CD4-positive, alpha-beta T cell (primary cell): ENCODE measurements around the gene SEMA4D. TPM values are rescaled to one million over a fixed set of nuclear protein-coding genes. Genes with fewer than 3 reads are reported as not detected.

Experiments
- ATAC-seq: fragments of 200-7000 bp; cut with Tn5 transposase; one replicate; pipeline ENCODE4 v1.10.0; 2022; ENCODE audit warnings: mild to moderate bottlenecking; ENCODE audit not compliant: poor library complexity
- CTCF ChIA-PET: fragments of 350-600 bp; sonication (Branson Sonifier 250); formaldehyde crosslinking; loops from one replicate; lab custom pipeline; 2021; ENCODE audit warnings: antibody characterized with exemption, inconsistent platforms; lab: Charles Lee
- POLR2A ChIA-PET: fragments of 350-600 bp; sonication (Branson Sonifier 250); formaldehyde crosslinking; loops from one replicate; lab custom pipeline; 2021; ENCODE audit warnings: antibody characterized with exemption, inconsistent platforms; lab: Charles Lee
- DNase-seq, 14 experiments: peaks; one replicate each; pipeline ENCODE4 v3.0.0-alpha.2; 2013 to 2020; ENCODE audit warnings: mixed read lengths in 2 of 14
- H3K27ac ChIP-seq, 2 donors: one replicate each; pipeline versions ENCODE4 v1.5.1 to v1.7.0; 2013; ENCODE audit warnings: low read length in 2 of 2, low read depth in 1 of 2, mild to moderate bottlenecking in 1 of 2
- H3K27me3 ChIP-seq, 2 experiments: 1 replicate in 1 of 2; 2 replicates in 1 of 2; pipeline versions ENCODE4 v1.6.1 to v1.7.0; 2013; ENCODE audit warnings: low read length in 2 of 2, control low read depth in 1 of 2, mild to moderate bottlenecking in 1 of 2, moderate library complexity in 1 of 2; ENCODE audit not compliant: insufficient read depth in 2 of 2, control insufficient read depth in 1 of 2
- H3K36me3 ChIP-seq: one replicate; pipeline ENCODE4 v1.6.1; 2013; ENCODE audit warnings: low read length, control low read depth; ENCODE audit not compliant: insufficient read depth
- H3K4me1 ChIP-seq: one replicate; pipeline ENCODE4 v1.6.1; 2013; ENCODE audit warnings: low read length, control low read depth; ENCODE audit not compliant: insufficient read depth
- H3K4me3 ChIP-seq: one replicate; pipeline ENCODE4 v1.5.1; 2013; ENCODE audit warnings: mild to moderate bottlenecking, low read length, moderate library complexity
- H3K9me3 ChIP-seq, 2 experiments: 1 replicate in 1 of 2; 2 replicates in 1 of 2; pipeline versions ENCODE4 v1.6.1 to v1.7.0; 2013; ENCODE audit warnings: low read length in 2 of 2, mild to moderate bottlenecking in 2 of 2, control low read depth in 1 of 2, moderate library complexity in 1 of 2; ENCODE audit not compliant: control insufficient read depth in 1 of 2, insufficient read depth in 1 of 2
- H3K27ac Mint-ChIP-seq: one replicate; pipeline ENCODE4 v1.8.0; 2020; ENCODE audit warnings: mixed read lengths
- H3K27me3 Mint-ChIP-seq: one replicate; pipeline ENCODE4 v1.8.0; 2021; ENCODE audit warnings: mixed read lengths
- H3K36me3 Mint-ChIP-seq: one replicate; pipeline ENCODE4 v1.8.0; 2021; ENCODE audit warnings: low read depth, mixed read lengths
- H3K4me1 Mint-ChIP-seq: one replicate; pipeline ENCODE4 v1.8.0; 2021; ENCODE audit warnings: low read depth, mixed read lengths
- H3K4me3 Mint-ChIP-seq: one replicate; pipeline ENCODE4 v1.8.0; 2020; ENCODE audit warnings: mild to moderate bottlenecking, mixed read lengths
- H3K9me3 Mint-ChIP-seq: one replicate; pipeline ENCODE4 v1.8.0; 2020; ENCODE audit warnings: mixed read lengths
- CTCF ChIP-seq: fragments of 200-600 bp; IDR thresholded peaks from one replicate; pipeline ENCODE4 v1.8.0; 2022; ENCODE audit warnings: antibody characterized with exemption, mild to moderate bottlenecking
- intact Hi-C, 2 experiments: fragments of 100-400 bp; cut with DNase I in 1 of 2; cut with micrococcal nuclease in 1 of 2; formaldehyde crosslinking; loops; one replicate each; pipeline versions ENCODE4 v1.15.1 to v1.9.0; 2023 to 2025; cut with DNase I, micrococcal nuclease
- total RNA-seq, 174 experiments: library from RNA in 2 of 174; stranded (reverse) in 2 of 174; gene quantifications; one replicate each; pipeline ENCODE4 v1.2.3 and lab custom pipeline; 2021 to 2026

SEMA4D gene
- total RNA-seq, 2 experiments from 2014 or later = 399 to 430 TPM

DNA sequence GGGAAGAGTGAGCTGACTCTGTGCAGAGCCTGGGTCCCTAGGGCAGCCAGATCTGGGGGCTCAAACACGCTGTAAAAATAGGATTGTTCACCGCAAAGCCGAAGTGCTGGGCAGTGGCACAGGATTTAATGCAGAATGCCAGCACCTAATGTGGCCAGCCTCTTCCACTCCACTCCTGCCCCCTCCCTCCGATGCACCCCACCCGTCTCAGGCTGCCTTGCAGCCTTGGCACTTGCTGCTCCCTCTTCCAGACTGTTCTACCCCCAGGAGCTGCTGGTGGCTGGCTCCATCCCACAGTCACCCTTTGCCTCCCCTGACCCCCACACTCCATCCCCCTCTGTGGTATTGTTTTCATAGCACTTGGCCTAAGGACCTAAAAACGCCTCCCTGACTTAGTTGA lies 86.2 kb downstream of the SEMA4D start:
- ATAC-seq (no peak), DNase-seq (no peak)
- peaks cover 97% of the 10 kb centered on the region for H3K4me1 Mint-ChIP-seq
- ChIA-PET CTCF (no interaction called here), POLR2A (no interaction called here)
- peaks cover 0 to 7% of the 10 kb centered on the region in 2 experiments for H3K9me3 ChIP-seq
- intact Hi-C loops = no loop called here
- H3K4me3 Mint-ChIP-seq = no peak overlapping the region
- H3K36me3 ChIP-seq = peaks cover 81% of the 10 kb centered on the region
- H3K9me3 Mint-ChIP-seq = no peaks in the 10 kb centered on the region
- no peak for TF ChIP-seq CTCF
- H3K4me1 ChIP-seq = peaks cover 93% of the 10 kb centered on the region
- no peak overlapping the region for H3K27ac ChIP-seq
- H3K36me3 Mint-ChIP-seq = peaks cover 97% of the 10 kb centered on the region
- no peaks in the 10 kb centered on the region for H3K27me3 ChIP-seq
- no peak overlapping the region for H3K4me3 ChIP-seq
- no peaks in the 10 kb centered on the region for H3K27me3 Mint-ChIP-seq
- peak overlapping the region; percentile 87 for H3K27ac Mint-ChIP-seq

DNA sequence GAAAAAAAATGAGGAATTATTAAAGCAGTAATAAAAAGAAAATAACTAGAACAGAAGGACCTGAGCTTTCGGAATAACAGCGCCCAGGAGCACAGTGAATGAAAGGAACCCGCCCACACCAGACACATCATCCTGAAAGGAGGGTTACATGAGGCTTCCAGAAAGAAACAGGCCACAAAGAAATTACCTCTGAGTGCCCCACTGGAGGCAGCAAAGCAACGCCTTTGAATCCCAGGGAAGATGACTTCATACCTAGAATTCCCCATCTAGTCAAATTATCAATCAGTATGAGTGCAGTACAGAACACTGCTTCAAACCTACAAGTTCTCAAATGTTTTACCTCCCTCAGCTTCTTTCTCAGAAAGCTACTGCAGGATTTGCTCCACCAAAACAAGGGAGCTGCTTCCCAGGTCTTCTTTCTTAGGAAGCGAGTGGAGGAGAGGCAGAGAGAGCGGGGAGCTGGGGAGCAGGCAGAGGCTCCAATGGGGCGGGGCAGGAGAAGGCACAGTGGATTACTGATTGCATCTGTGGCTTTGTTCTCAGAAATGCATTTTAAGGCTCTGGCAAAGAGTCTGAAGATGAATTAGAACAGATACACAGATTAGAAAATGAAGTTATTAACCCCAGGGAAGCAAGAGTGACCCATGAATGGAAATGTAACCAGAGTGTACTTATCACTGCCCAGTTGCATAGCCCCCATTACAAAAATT lies 87.1 kb downstream of the SEMA4D start:
- Histone ChIP-seq H3K27me3 (no peaks in the 10 kb centered on the region), H3K4me1 (peaks cover 96% of the 10 kb centered on the region), H3K9me3 (peaks cover 0 to 7% of the 10 kb centered on the region in 2 experiments), H3K4me3 (no peak overlapping the region), H3K36me3 (peaks cover 83% of the 10 kb centered on the region), H3K27ac (peak overlapping the region in 1 of 2 donors; percentile 46)
- ATAC-seq (peak; percentile 44), DNase-seq (peak in 6 of 14 experiments; percentile 16 to 74 (median 52))
- ChIA-PET CTCF (interaction anchor here (0.7 to 1.9 kb wide), 17 partner anchors 8 to 145 kb away, joined by 3 to 20 read pairs (median 5); no protein-coding TSS in a partner anchor), POLR2A (interaction anchor here (0.6 to 1.6 kb wide), 6 partner anchors 9 to 138 kb away, joined by 3 to 9 read pairs (median 3); no protein-coding TSS in a partner anchor)
- Mint-ChIP-seq H3K9me3 (no peaks in the 10 kb centered on the region), H3K36me3 (peaks cover 97% of the 10 kb centered on the region), H3K27me3 (no peaks in the 10 kb centered on the region), H3K27ac (peak overlapping the region; percentile 87), H3K4me3 (peak overlapping the region; percentile 49), H3K4me1 (peaks cover 98% of the 10 kb centered on the region)
- no peak for TF ChIP-seq CTCF
- intact Hi-C loops = no loop called here

DNA sequence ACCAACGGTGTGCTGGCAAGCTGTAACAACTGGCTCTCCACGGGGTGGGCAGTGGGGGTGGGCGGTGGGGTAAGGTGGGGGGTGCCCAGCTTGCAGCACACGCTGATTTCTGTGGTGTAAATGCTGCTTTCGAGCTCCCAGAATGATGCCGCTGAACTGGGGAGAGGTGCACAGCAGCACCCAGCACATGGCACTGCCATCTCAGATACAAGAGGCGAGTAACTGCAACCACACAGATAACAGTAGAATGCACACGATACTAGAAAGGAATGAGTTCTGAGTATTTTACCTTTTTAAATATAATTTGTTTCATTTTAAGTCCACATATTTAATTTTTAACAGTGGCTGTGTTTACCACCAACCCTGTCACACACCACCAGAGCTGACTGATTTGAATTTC lies 87.9 kb downstream of the SEMA4D start:
- Mint-ChIP-seq H3K27me3 (no peaks in the 10 kb centered on the region), H3K36me3 (peaks cover 97% of the 10 kb centered on the region), H3K9me3 (no peaks in the 10 kb centered on the region), H3K4me1 (peaks cover 95% of the 10 kb centered on the region), H3K27ac (peak overlapping the region; percentile 87), H3K4me3 (peak overlapping the region; percentile 49)
- DNase-seq = peak in 1 of 14 experiments; percentile 21
- ChIA-PET CTCF (interaction anchor here (0.7 to 1.9 kb wide), 17 partner anchors 9 to 146 kb away, joined by 3 to 20 read pairs (median 5); no protein-coding TSS in a partner anchor), POLR2A (interaction anchor here (1.0 to 1.6 kb wide), 6 partner anchors 9 to 139 kb away, joined by 3 to 9 read pairs (median 3); no protein-coding TSS in a partner anchor)
- Histone ChIP-seq H3K9me3 (peaks cover 0 to 7% of the 10 kb centered on the region in 2 experiments), H3K36me3 (peaks cover 83% of the 10 kb centered on the region), H3K4me3 (no peak overlapping the region), H3K27ac (peak overlapping the region in 1 of 2 donors; percentile 56), H3K4me1 (peaks cover 96% of the 10 kb centered on the region), H3K27me3 (no peaks in the 10 kb centered on the region)
- no peak for ATAC-seq
- intact Hi-C loops = no loop called here
- TF ChIP-seq CTCF = no peak
